Epidermal melanocyte (primary cell): ENCODE data around the gene INPP5A.
"Not testable (repeated sequence)": the region's sequence is repeated elsewhere in the genome, so short reads cannot be mapped to it uniquely, and the experiment has no call there.

Experiments used
- DNase-seq: peaks from one replicate; pipeline ENCODE4 v3.0.0; 2011; ENCODE audit warnings: low spot score; ENCODE audit not compliant: insufficient read length

INPP5A gene

GRCh38 chr10:132593900-132594876, 56.6 kb downstream of the INPP5A start:
- DNase-seq = no peak

GRCh38 chr10:132595021-132595420, 57.4 kb downstream of the INPP5A start:
- DNase-seq = no peak

GRCh38 chr10:132595854-132596253, 58.3 kb downstream of the INPP5A start:
- DNase-seq = no peak

- DNase-seq = no peak
These were observed 59.2 kb downstream of the INPP5A start for GRCh38 chr10:132596742-132597279.

DNA sequence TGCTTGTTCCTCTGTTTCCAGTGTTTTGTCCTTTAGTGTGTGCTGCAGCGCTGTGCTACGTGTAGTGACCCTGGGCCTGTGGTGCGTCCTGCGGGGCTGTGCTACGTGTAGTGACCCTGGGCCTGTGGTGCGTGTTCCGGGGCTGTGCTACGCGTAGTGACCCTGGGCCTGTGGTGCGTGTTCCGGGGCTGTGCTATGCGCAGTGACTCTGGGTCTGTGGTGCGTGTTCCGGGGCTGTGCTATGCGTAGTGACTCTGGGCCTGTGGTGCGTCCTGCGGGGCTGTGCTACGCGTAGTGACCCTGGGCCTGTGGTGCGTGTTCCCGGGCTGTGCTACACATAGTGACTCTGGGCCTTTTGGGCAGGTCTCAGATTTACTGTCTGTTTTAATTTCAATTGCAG, 60.1 kb downstream of the INPP5A start:
- DNase-seq = no peak

DNA sequence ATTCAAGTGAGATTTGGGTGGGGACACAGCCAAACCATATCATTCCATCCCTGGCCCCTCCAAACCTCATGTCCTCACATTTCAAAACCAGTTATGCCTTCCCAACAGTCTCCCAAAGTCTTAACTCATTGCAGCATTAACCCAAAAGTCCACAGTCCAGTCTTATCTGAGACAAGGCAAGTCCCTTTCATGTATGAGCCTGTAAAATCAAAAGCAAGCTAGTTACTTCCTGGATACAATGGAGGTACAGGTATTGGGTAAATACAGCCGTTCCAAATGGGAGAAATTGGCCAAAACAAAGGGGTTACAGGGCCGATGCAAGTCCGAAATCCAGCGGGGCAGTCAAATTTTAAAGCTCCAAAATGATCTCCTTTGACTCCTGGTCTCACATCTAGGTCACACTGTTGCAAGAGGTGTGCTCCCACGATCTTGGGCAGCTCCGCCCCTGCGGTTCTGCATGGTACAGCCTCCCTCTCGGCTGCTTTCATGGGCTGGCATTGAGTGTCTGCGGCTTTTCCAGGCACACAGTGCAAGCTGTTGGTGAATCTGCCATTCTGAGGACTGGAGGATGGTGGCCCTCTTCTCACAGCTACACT, 61.5 kb downstream of the INPP5A start:
- not testable (repeated sequence) for DNase-seq

GRCh38 chr10:132599732-132600131, 62.1 kb downstream of the INPP5A start:
- no peak for DNase-seq

- DNase-seq = no peak
These were observed 62.8 kb downstream of the INPP5A start for GRCh38 chr10:132600416-132600815.

DNA sequence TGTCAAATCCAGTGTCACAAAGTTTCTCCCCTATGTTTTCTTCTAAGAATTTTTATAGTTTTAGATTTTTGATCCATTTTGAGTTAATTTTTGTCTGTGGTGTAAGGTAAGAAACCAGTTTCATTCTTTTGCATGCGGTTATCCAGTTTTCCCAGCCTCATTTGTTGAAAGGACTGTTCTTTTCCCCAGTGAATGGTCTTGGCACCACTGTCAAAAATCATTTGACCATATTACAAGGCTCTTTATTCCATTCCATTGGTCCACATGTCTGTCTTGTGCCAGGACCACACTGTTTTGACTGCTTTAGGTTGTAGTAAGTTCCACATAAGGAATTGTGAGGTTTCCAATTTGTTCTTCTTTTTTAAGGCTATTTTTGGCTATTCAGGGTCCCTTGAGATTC, 64.0 kb downstream of the INPP5A start:
- no peak for DNase-seq

DNA sequence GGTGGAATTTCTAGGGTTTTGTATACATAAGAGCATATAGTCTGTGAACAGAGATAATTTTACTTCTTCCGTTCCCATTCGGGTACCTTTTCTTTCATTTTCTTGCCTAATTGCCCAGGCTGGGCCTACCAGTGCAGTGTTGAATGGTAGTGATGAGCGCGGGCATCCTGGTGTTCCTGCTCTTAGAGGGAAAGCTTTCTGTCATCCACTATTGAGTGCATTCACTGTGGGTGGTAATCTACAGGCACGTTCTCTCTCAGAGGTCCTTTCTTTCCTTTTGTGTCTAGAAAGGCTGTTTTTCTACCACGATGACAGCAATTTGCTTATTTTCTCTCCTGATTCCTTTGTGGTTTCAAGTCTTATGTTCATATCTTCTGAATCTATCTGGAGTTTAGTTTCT, 65.0 kb downstream of the INPP5A start:
- no peak for DNase-seq

DNA sequence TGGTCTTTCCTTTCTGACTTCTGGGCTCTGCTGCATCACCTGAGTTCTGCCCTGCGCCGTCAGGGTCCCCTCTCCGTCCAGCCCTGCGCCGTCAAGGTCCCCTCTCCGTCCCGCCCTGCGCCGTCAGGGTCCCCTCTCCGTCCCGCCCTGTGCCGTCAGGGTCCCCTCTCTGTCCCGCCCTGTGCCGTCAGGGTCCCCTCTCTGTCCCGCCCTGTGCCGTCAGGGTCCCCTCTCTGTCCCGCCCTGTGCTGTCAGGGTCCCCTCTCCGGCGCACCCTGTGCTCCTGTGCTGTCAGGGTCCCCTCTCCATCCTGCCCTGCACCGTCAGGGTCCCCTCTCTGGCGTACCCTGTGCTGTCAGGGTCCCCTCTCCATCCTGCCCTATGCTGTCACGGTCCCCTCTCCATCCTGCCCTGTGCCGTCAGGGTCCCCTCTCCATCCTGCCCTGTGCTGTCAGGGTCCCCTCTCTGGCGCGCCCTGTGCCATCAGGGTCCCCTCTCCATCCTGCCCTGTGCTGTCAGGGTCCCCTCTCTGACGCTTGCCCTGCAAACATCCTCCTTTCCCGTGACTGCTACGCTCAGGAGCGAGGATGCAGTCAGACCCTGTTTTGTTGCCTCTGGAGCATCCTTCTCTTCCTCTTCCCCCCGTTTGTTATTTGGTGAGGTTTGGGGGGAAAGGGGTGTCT, 66.4 kb downstream of the INPP5A start:
- no peak for DNase-seq

- DNase-seq = no peak
These were observed 67.1 kb downstream of the INPP5A start for GRCh38 chr10:132604686-132605085.

GRCh38 chr10:132605390-132605789, 67.8 kb downstream of the INPP5A start:
- no peak for DNase-seq

- no peak for DNase-seq
These were observed 68.5 kb downstream of the INPP5A start for GRCh38 chr10:132606031-132606491.

DNA sequence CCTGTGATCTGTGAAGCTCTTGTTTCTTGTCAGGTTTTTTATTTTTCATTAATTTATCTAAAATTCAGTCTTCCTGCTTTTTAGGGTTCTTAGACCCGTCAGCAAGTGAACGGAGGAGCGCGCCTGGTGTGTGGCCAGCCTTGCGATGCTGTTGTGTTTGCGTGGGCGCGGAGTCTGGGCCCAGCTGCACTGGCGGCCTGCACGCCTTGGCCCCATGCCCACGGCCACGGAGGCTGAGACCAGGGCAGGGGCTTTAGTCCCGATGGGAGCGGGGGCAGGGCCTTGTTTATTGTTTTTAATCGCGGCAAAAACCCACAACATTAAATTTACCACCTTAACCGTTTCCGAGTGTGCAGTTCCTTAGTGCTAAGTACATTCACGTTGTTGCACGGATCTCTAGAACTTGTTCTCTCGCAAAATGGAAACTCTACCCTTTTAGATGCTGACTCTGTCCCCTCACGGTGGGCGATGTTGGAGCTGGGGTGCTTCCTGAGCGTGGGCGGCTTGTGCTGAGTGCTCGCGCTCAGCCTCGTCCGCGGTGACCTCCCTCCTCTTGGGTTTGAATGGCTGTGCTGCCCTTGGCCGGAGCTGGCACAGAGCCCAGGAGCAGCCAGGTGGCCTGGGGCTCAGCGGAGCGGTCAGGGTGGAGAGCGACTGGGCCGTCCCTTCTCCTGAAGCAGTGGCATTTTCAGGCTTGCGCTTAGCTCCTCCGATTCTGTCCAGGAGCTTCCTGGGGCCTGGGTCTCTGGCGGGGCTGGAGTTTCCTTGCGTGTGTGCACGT, 69.1 kb downstream of the INPP5A start:
- no peak for DNase-seq

- DNase-seq = no peak
These were observed 69.9 kb downstream of the INPP5A start for GRCh38 chr10:132607491-132607890.

- DNase-seq = no peak
These were observed 70.4 kb downstream of the INPP5A start for GRCh38 chr10:132607961-132608495.

GRCh38 chr10:132608511-132609195, 71.1 kb downstream of the INPP5A start:
- DNase-seq = no peak

DNA sequence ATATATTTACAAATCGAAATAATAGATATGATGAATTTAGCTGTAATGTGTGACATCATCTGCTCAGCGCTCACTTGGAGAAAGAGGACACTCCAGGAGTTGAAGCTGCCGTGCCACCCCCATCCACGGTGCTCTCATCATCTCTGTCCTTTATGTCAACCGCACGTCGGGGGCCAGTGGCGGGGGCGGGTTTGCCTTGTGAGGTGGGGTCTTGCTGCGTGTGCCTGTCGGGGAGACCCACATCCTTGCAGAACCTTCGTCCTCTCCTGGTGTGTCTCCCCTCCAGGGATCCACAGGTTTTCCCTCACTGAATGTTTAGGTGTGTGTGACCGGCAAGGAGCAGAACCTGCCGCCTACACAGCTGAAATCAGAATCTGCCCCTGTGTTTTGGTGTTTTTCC, 71.6 kb downstream of the INPP5A start:
- no peak for DNase-seq

GRCh38 chr10:132610071-132610701, 72.6 kb downstream of the INPP5A start:
- DNase-seq = no peak
